Gastrocnemius medialis (tissue), 4 donors: ENCODE data around the gene DRG1. TPM values are rescaled to one million over a fixed set of nuclear protein-coding genes. Genes with fewer than 3 reads are reported as not detected.

Source experiments
- ATAC-seq, 2 donors: fragments of 150-250 bp; one replicate each; pipeline ENCODE4 v1.9.1; 2016
- DNase-seq, 2 donors: peaks; one replicate each; pipeline ENCODE4 v3.0.0-alpha.2; 2019
- H3K27ac ChIP-seq, 4 donors: fragments of 200-600 bp; sonication (generic); 1 replicate in 1 of 4; 2 replicates in 3 of 4; pipeline ENCODE4 v1.5.1; 2016 to 2018; ENCODE audit warnings: mild to moderate bottlenecking in 2 of 4, moderate library complexity in 1 of 4
- H3K27me3 ChIP-seq, 3 donors: fragments of 200-600 bp; sonication (generic) in 2 of 3; 1 replicate in 1 of 3; 2 replicates in 2 of 3; pipeline versions ENCODE4 v1.5.1 to v1.6.0; 2016 to 2019; ENCODE audit warnings: mild to moderate bottlenecking in 1 of 3, moderate library complexity in 1 of 3
- H3K36me3 ChIP-seq, 2 donors: fragments of 200-600 bp; sonication (generic) in 1 of 2; one replicate each; pipeline ENCODE4 v1.5.1; 2017 to 2018
- H3K4me1 ChIP-seq, 2 donors: fragments of 200-600 bp; sonication (generic) in 1 of 2; one replicate each; pipeline ENCODE4 v1.5.1; 2016 to 2017; ENCODE audit warnings: mild to moderate bottlenecking in 2 of 2
- H3K4me3 ChIP-seq, 4 donors: fragments of 200-600 bp; sonication (generic) in 3 of 4; 1 replicate in 1 of 4; 2 replicates in 3 of 4; pipeline ENCODE4 v1.5.1; 2016 to 2019; ENCODE audit warnings: mild to moderate bottlenecking in 2 of 4
- H3K9me3 ChIP-seq, 3 donors: fragments of 200-600 bp; sonication (generic) in 2 of 3; 1 replicate in 1 of 3; 2 replicates in 2 of 3; pipeline ENCODE4 v1.5.1; 2016 to 2019
- POLR2A ChIP-seq, 2 donors: fragments of 450-650 bp; IDR thresholded peaks; one replicate each; pipeline ENCODE4 v1.6.1; 2017; ENCODE audit warnings: antibody characterized with exemption in 2 of 2, mild to moderate bottlenecking in 2 of 2, moderate library complexity in 2 of 2
- in situ Hi-C, 4 donors: fragments of 200-750 bp; cut with MboI; loops; one replicate each; pipeline versions ENCODE4 v1.15.0 to v1.8.0; 2017; ENCODE audit warnings: low sequenced_read_pairs in 4 of 4
- intact Hi-C: fragments of 100-400 bp; cut with DNase I; formaldehyde crosslinking; loops from one replicate; pipeline ENCODE4 v1.15.1; 2023; ENCODE audit warnings: low total_unique reads
- total RNA-seq, 4 donors: library from RNA; depleted of rRNA; stranded (reverse); fragments of >200 nt; gene quantifications; one replicate each; pipeline versions ENCODE4 v1.1.0 to v1.2.3, GENCODE V29; 2016
- TF ChIP-seq, protein P1 (sequence below), 5 experiments: fragments of 450-650 bp in 3 of 5; fragments of 200-600 bp in 2 of 5; sonication (generic) in 2 of 5; IDR thresholded peaks in 4 of 5; conservative IDR thresholded peaks in 1 of 5; 1 replicate in 4 of 5; 2 replicates in 1 of 5; pipeline ENCODE4 v1.5.1; 2016 to 2019; ENCODE audit warnings: antibody characterized with exemption in 5 of 5, mild to moderate bottlenecking in 3 of 5, moderate library complexity in 3 of 5

Gene DRG1
- total RNA-seq, 4 donors from 2014 or later: 117 to 136 (median 127) TPM

DNA sequence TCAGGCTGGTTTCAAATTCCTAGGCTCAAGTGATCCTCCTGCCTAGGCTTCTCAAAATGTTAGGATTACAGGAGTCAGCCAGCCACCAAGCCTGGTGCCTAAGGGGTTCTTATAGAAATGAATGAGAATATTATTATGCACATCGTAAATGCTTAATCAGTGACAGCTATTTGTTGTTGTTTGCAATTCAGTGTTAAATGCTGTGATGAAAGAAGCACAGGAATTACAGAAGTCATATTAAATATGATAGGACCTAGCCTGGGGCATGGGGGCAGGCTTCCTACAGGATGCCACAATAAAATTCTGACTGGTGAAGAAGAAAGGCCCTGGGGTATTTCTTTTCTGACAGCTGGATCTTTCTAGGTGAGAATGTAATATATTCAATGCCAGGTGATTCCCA is 39.4 kb upstream of the DRG1 start:
- Histone ChIP-seq H3K36me3 (no peaks in the 10 kb centered on the region), H3K9me3 (no peaks in the 10 kb centered on the region), H3K27ac (no peak overlapping the region), H3K27me3 (no peaks in the 10 kb centered on the region), H3K4me1 (no peaks in the 10 kb centered on the region), H3K4me3 (no peak overlapping the region)
- ATAC-seq: no peak
- in situ Hi-C loops (loop anchor here in 1 of 4 donors (25.0 kb wide), 1 partner anchor 277 kb away; no protein-coding TSS in a partner anchor), intact Hi-C loops (no loop called here)
- TF ChIP-seq, protein P1, sequence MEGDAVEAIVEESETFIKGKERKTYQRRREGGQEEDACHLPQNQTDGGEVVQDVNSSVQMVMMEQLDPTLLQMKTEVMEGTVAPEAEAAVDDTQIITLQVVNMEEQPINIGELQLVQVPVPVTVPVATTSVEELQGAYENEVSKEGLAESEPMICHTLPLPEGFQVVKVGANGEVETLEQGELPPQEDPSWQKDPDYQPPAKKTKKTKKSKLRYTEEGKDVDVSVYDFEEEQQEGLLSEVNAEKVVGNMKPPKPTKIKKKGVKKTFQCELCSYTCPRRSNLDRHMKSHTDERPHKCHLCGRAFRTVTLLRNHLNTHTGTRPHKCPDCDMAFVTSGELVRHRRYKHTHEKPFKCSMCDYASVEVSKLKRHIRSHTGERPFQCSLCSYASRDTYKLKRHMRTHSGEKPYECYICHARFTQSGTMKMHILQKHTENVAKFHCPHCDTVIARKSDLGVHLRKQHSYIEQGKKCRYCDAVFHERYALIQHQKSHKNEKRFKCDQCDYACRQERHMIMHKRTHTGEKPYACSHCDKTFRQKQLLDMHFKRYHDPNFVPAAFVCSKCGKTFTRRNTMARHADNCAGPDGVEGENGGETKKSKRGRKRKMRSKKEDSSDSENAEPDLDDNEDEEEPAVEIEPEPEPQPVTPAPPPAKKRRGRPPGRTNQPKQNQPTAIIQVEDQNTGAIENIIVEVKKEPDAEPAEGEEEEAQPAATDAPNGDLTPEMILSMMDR (IDR thresholded peaks at IDR 0.05 in 4 of 5, conservative IDR thresholded peaks at IDR 0.05 in 1 of 5): no peak
- TF ChIP-seq POLR2A (IDR thresholded peaks at IDR 0.05): no peak
- no peak for DNase-seq

DNA sequence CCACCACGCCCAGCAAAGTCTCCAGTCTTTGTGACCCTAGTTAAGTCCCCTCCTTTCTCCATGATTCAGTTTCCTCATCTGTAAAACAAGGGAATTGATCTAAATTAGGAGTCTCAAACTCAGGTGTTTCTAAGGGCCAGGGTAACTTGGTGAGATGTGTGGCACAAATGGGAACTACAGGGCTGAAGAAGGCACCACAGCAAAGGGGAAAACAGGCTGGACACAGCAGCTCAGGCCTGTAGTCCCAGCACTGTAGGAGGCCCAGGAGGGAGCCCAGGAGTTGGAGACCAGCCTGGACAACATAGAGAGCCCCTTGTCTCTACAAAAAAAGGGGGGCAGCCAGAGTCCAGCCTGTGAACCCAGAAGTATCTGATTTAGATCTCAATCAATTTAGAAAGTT is 37.7 kb upstream of the DRG1 start:
- Histone ChIP-seq H3K9me3 (no peaks in the 10 kb centered on the region), H3K27me3 (no peaks in the 10 kb centered on the region), H3K4me3 (no peak overlapping the region), H3K27ac (no peak overlapping the region), H3K36me3 (no peaks in the 10 kb centered on the region), H3K4me1 (no peaks in the 10 kb centered on the region)
- TF ChIP-seq, protein P1 (IDR thresholded peaks at IDR 0.05 in 4 of 5, conservative IDR thresholded peaks at IDR 0.05 in 1 of 5): no peak
- TF ChIP-seq POLR2A (IDR thresholded peaks at IDR 0.05): no peak
- DNase-seq: no peak
- in situ Hi-C loops: loop anchor here in 1 of 4 donors (25.0 kb wide), 1 partner anchor 276 kb away; no protein-coding TSS in a partner anchor
- intact Hi-C loops: no loop called here
- no peak for ATAC-seq

DNA sequence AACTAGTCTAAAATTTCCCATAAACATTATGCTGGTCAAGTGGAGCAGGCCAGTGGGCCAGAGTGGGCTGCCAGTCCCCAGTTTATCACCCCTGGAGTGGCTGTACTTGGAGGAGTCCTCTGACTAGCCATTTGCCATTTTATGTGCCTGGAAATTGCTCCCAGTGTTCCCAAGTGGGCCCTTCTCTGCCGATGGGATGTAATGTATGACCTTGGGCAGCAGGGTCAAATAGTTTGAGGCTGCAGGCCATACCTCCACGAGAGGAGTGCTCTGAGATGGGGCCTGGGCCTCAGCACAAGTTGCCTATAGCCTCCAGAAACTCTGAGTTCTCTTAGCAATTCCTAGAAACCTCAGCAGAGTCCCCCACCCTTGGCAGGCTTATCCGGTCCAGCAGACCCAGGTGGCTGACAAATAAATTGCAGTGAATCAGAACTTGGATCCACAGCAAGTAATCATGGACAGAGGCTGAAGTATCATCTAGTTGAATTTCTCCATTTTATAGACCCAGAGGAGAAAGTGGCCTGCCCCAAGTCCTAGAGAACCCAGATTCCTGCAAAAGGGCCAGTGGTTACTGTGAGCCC is 35.4 kb upstream of the DRG1 start:
- no peak for TF ChIP-seq POLR2A (IDR thresholded peaks at IDR 0.05)
- TF ChIP-seq, protein P1 (IDR thresholded peaks at IDR 0.05 in 4 of 5, conservative IDR thresholded peaks at IDR 0.05 in 1 of 5): no peak

DNA sequence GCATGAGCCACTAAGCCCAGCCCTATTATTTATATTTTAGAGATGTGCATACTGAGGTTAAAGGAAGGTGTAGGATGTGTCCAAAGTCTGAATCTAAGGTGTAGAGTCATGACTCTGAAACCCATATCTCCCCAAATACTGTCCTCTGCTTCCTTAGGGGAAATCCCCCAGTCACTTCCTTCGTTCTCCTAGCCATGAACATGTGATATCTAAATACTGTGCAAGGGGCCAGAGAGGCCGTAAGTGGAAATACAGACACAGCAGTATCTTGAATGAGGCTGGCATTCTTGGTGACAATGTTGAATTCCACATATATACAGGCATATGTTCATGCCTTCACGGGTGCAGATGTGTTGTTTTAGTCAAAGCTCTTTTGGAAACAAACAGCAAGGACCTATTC is 32.0 kb upstream of the DRG1 start:
- ATAC-seq (no peak), DNase-seq (no peak)
- TF ChIP-seq, protein P1 (IDR thresholded peaks at IDR 0.05 in 4 of 5, conservative IDR thresholded peaks at IDR 0.05 in 1 of 5): no peak
- no peak for TF ChIP-seq POLR2A (IDR thresholded peaks at IDR 0.05)
- Histone ChIP-seq H3K9me3 (no peaks in the 10 kb centered on the region), H3K27me3 (no peaks in the 10 kb centered on the region), H3K4me3 (no peak overlapping the region), H3K27ac (no peak overlapping the region), H3K4me1 (no peaks in the 10 kb centered on the region), H3K36me3 (no peaks in the 10 kb centered on the region)
- in situ Hi-C loops: loop anchor here in 1 of 4 donors (25.0 kb wide), 1 partner anchor 270 kb away; no protein-coding TSS in a partner anchor
- intact Hi-C loops: no loop called here

More for the DNA sequence above, 35.4 kb upstream of the DRG1 start:
- Histone ChIP-seq H3K4me1 (no peaks in the 10 kb centered on the region), H3K9me3 (no peaks in the 10 kb centered on the region), H3K27me3 (no peaks in the 10 kb centered on the region), H3K36me3 (no peaks in the 10 kb centered on the region), H3K27ac (no peak overlapping the region), H3K4me3 (no peak overlapping the region)
- DNase-seq (no peak), ATAC-seq (no peak)
- intact Hi-C loops: no loop called here
- in situ Hi-C loops: loop anchor here in 1 of 4 donors (25.0 kb wide), 1 partner anchor 273 kb away; no protein-coding TSS in a partner anchor
